Measurements from ENCODE around the gene PSMG3.

The PSMG3 gene

DNA sequence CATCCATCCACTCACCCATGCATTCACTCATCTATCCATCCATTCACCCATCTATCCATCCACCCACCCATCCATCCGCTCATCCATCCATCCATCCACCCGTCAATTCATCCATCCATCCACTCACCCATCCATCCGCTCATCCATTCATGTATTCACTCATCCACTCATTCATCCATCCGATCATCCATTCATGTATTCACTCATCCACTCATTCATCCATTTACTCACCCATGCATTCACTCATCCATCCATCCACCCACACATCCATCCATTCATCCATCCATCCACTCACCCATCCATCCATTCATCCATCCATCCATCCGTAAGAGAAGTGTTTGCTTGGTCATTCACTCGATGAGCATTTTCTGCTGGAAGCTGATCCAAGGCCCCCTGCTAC, 8.7 kb upstream of the PSMG3 start:
- TF ChIP-seq, protein P1, sequence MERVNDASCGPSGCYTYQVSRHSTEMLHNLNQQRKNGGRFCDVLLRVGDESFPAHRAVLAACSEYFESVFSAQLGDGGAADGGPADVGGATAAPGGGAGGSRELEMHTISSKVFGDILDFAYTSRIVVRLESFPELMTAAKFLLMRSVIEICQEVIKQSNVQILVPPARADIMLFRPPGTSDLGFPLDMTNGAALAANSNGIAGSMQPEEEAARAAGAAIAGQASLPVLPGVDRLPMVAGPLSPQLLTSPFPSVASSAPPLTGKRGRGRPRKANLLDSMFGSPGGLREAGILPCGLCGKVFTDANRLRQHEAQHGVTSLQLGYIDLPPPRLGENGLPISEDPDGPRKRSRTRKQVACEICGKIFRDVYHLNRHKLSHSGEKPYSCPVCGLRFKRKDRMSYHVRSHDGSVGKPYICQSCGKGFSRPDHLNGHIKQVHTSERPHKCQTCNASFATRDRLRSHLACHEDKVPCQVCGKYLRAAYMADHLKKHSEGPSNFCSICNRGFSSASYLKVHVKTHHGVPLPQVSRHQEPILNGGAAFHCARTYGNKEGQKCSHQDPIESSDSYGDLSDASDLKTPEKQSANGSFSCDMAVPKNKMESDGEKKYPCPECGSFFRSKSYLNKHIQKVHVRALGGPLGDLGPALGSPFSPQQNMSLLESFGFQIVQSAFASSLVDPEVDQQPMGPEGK (CRISPR knock-in tag; IDR thresholded peaks at IDR 0.05; ENCODE audit: borderline replicate concordance) = no peak
- TF ChIP-seq, protein P2, sequence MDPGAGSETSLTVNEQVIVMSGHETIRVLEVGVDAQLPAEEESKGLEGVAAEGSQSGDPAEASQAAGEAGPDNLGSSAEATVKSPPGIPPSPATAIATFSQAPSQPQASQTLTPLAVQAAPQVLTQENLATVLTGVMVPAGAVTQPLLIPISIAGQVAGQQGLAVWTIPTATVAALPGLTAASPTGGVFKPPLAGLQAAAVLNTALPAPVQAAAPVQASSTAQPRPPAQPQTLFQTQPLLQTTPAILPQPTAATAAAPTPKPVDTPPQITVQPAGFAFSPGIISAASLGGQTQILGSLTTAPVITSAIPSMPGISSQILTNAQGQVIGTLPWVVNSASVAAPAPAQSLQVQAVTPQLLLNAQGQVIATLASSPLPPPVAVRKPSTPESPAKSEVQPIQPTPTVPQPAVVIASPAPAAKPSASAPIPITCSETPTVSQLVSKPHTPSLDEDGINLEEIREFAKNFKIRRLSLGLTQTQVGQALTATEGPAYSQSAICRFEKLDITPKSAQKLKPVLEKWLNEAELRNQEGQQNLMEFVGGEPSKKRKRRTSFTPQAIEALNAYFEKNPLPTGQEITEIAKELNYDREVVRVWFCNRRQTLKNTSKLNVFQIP (CRISPR knock-in tag; IDR thresholded peaks at IDR 0.05; ENCODE audit: borderline replicate concordance, low read depth) = no peak
- TF ChIP-seq, protein P3, sequence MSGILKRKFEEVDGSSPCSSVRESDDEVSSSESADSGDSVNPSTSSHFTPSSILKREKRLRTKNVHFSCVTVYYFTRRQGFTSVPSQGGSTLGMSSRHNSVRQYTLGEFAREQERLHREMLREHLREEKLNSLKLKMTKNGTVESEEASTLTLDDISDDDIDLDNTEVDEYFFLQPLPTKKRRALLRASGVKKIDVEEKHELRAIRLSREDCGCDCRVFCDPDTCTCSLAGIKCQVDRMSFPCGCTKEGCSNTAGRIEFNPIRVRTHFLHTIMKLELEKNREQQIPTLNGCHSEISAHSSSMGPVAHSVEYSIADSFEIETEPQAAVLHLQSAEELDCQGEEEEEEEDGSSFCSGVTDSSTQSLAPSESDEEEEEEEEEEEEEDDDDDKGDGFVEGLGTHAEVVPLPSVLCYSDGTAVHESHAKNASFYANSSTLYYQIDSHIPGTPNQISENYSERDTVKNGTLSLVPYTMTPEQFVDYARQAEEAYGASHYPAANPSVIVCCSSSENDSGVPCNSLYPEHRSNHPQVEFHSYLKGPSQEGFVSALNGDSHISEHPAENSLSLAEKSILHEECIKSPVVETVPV (CRISPR knock-in tag; IDR thresholded peaks at IDR 0.05) = no peak
- TF ChIP-seq TOX (CRISPR knock-in tag; IDR thresholded peaks at IDR 0.05; ENCODE audit: borderline replicate concordance) = no peak
- TF ChIP-seq ZNF70 (CRISPR knock-in tag; IDR thresholded peaks at IDR 0.05) = no peak
- TF ChIP-seq SNAI2 (CRISPR knock-in tag; IDR thresholded peaks at IDR 0.05) = no peak
- no peak for TF ChIP-seq ZC3H10 (CRISPR knock-in tag; IDR thresholded peaks at IDR 0.05)
- no peak for TF ChIP-seq ZNF8 (CRISPR knock-in tag; IDR thresholded peaks at IDR 0.05)
- no peak for TF ChIP-seq CSDC2 (CRISPR knock-in tag; IDR thresholded peaks at IDR 0.05)
- TF ChIP-seq BACH2 (CRISPR knock-in tag; IDR thresholded peaks at IDR 0.05; ENCODE audit: borderline replicate concordance) = no peak
- no peak for TF ChIP-seq ZFP30 (CRISPR knock-in tag; IDR thresholded peaks at IDR 0.05)
- TF ChIP-seq PPARA (CRISPR knock-in tag; IDR thresholded peaks at IDR 0.05; ENCODE audit: borderline replicate concordance) = no peak
- no peak for TF ChIP-seq ARNTL (CRISPR knock-in tag; IDR thresholded peaks at IDR 0.05; ENCODE audit: borderline replicate concordance, low read depth)
- TF ChIP-seq OSR1 (CRISPR knock-in tag; IDR thresholded peaks at IDR 0.05) = no peak
- TF ChIP-seq TCF4 (CRISPR knock-in tag; IDR thresholded peaks at IDR 0.05; ENCODE audit: borderline replicate concordance) = no peak
- TF ChIP-seq, protein P4, sequence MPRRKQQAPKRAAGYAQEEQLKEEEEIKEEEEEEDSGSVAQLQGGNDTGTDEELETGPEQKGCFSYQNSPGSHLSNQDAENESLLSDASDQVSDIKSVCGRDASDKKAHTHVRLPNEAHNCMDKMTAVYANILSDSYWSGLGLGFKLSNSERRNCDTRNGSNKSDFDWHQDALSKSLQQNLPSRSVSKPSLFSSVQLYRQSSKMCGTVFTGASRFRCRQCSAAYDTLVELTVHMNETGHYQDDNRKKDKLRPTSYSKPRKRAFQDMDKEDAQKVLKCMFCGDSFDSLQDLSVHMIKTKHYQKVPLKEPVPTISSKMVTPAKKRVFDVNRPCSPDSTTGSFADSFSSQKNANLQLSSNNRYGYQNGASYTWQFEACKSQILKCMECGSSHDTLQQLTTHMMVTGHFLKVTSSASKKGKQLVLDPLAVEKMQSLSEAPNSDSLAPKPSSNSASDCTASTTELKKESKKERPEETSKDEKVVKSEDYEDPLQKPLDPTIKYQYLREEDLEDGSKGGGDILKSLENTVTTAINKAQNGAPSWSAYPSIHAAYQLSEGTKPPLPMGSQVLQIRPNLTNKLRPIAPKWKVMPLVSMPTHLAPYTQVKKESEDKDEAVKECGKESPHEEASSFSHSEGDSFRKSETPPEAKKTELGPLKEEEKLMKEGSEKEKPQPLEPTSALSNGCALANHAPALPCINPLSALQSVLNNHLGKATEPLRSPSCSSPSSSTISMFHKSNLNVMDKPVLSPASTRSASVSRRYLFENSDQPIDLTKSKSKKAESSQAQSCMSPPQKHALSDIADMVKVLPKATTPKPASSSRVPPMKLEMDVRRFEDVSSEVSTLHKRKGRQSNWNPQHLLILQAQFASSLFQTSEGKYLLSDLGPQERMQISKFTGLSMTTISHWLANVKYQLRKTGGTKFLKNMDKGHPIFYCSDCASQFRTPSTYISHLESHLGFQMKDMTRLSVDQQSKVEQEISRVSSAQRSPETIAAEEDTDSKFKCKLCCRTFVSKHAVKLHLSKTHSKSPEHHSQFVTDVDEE (CRISPR knock-in tag; IDR thresholded peaks at IDR 0.05) = no peak
- no peak for TF ChIP-seq ZNF565 (CRISPR knock-in tag; conservative IDR thresholded peaks at IDR 0.05; ENCODE audit: low read depth)
- TF ChIP-seq, protein P5, sequence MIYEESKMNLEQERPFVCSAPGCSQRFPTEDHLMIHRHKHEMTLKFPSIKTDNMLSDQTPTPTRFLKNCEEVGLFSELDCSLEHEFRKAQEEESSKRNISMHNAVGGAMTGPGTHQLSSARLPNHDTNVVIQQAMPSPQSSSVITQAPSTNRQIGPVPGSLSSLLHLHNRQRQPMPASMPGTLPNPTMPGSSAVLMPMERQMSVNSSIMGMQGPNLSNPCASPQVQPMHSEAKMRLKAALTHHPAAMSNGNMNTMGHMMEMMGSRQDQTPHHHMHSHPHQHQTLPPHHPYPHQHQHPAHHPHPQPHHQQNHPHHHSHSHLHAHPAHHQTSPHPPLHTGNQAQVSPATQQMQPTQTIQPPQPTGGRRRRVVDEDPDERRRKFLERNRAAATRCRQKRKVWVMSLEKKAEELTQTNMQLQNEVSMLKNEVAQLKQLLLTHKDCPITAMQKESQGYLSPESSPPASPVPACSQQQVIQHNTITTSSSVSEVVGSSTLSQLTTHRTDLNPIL (CRISPR knock-in tag; IDR thresholded peaks at IDR 0.05; ENCODE audit: low read depth) = no peak
- no peak for TF ChIP-seq ESRRG (CRISPR knock-in tag; IDR thresholded peaks at IDR 0.05)
- no peak for TF ChIP-seq ISL1 (CRISPR knock-in tag; IDR thresholded peaks at IDR 0.05)
- no peak for ATAC-seq

DNA sequence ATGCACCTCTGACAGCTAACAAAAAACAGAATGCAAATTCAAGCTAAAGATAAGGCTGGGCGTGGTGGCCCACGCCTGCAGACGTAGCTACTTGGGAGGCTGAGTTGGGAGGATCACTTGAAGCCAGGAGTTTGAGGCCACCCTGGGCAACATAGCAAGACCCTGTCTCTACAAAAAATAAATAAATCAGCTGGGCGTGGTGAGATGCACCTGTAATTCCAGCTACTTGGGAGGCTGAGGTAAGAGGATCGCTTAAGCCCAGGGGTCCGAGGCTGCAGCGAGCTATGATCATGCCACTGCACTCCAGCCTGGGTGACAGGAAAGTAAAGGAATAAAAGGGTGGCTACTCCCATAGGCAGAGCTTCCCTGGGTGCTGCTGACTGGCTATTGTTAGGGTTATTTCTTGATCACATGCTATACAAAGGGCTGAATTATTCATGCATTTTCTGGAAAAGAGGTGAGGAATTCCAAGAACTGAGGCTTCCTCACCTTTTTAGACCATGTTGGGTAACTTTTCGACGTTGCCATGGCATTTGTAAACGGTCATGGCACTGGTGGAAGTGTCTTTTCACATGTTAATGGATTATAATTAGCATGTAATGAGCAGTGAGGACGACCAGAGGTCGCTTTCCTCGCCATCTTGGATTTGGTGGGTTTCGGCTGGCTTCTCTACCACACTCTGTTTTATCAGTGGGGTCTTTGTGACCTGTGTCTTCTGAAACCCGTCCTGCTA, 6.9 kb upstream of the PSMG3 start:
- TF ChIP-seq, protein P3 (CRISPR knock-in tag; IDR thresholded peaks at IDR 0.05) = no peak
- TF ChIP-seq PPARA (CRISPR knock-in tag; IDR thresholded peaks at IDR 0.05; ENCODE audit: borderline replicate concordance) (no peak), ZNF8 (CRISPR knock-in tag; IDR thresholded peaks at IDR 0.05) (no peak), OSR1 (CRISPR knock-in tag; IDR thresholded peaks at IDR 0.05) (no peak), RARB (CRISPR knock-in tag; IDR thresholded peaks at IDR 0.05) (no peak), ZC3H10 (CRISPR knock-in tag; IDR thresholded peaks at IDR 0.05) (no peak), SNAI2 (CRISPR knock-in tag; IDR thresholded peaks at IDR 0.05) (no peak), CSDC2 (CRISPR knock-in tag; IDR thresholded peaks at IDR 0.05) (no peak), ISL1 (CRISPR knock-in tag; IDR thresholded peaks at IDR 0.05) (no peak), ZNF565 (CRISPR knock-in tag; conservative IDR thresholded peaks at IDR 0.05; ENCODE audit: low read depth) (no peak), TOX (CRISPR knock-in tag; IDR thresholded peaks at IDR 0.05; ENCODE audit: borderline replicate concordance) (no peak), ARNTL (CRISPR knock-in tag; IDR thresholded peaks at IDR 0.05; ENCODE audit: borderline replicate concordance, low read depth) (no peak), ESRRG (CRISPR knock-in tag; IDR thresholded peaks at IDR 0.05) (no peak)
- ATAC-seq = no peak

All from SK-N-SH treated with all-trans-retinoic acid at 6 μM for 48 hours (cell line).